NCI-H2196 (cell line): ENCODE data around the gene DIAPH2.

Experiments
- DNase-seq: peaks from one replicate; lab custom pipeline; 2025; ENCODE audit not compliant: unreplicated experiment; lab: John Stamatoyannopoulos, UW

The DIAPH2 gene

GRCh38 chrX:97446298-97446882, 761.7 kb downstream of the DIAPH2 start:
- DNase-seq, result no peak

DNA sequence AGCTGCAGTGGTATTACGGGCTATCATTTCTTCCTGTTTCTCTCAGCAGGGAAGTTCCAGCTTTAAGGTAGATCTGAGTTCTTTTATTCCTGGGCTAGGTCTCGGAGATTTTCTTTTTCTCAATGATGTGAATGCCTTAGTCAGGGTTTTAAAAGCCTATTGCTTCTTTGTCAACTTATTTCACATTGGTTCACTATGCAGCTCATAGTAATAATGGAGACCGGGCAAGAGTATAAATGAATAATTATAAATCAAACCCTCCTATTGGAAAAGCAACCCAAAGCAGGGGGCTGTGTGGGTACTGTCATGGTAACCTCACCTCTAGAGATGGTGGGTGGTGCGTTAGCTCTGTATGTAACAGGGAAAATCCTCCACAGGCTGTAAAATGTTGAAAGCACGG, 762.7 kb downstream of the DIAPH2 start:
- DNase-seq, result no peak

DNA sequence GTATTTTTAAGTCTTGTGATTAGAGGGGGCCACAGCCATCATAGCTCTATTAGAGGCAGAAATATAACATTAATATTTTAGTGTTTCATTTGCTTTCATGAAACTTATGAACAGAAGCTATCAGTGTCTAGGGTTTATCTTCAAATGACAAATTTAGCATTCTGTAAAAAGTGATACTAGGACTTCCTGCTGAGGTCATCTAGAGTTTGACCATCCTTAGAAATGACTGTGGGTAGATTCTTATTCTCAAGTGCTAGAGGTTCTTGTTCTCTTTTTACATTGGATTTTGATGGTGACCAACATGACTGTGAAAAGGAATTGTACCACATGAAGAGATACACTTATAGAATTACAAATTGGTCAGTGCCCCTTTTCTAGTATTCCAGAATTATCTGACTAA, 767.6 kb downstream of the DIAPH2 start:
- DNase-seq, result no peak

DNA sequence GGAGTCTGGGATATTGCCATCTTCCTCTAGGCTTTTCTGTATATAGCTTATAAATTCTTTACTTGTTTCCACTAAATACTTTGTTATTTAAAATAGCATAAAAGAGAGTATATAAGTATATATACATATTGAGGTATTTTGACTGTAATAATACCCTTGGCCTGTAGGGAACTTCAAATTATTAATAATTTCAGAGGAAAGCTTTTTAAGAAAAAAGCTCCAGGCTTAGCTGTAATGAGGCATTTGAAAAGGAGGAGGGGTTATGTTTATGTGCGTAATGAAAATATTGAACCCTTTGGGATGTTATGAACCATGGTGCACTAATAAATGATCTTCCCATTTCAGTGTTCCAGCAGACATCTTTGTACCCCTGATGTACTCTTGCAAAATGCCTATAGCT, 777.1 kb downstream of the DIAPH2 start:
- DNase-seq, result no peak

GRCh38 chrX:97471071-97471470, 786.4 kb downstream of the DIAPH2 start:
- no peak for DNase-seq

DNA sequence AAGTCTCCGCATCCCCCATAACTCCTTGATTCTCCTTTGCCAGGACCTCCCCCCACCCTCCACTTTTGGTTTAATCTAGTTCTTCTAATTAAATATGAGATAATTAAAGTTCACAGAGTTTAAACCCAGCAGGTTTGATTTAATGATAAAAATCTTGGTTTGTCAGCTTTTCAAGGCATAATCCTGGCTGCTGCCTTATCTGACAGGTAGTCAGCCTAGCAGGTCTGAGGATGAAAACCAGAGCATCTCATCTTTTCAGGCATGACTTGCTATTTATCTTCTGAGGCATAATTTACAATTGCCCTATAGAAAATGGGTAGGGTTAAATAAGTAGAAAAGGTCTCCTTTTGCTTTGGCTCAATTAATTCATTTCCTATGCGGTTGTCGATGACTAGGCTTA, 790.3 kb downstream of the DIAPH2 start:
- no peak for DNase-seq

- no peak for DNase-seq
Measured at GRCh38 chrX:97479106-97479890, 794.7 kb downstream of the DIAPH2 start.

GRCh38 chrX:97481228-97481627, 796.6 kb downstream of the DIAPH2 start:
- DNase-seq, result no peak

- no peak for DNase-seq
Measured at GRCh38 chrX:97482666-97483300, 798.1 kb downstream of the DIAPH2 start.

- no peak for DNase-seq
Measured at GRCh38 chrX:97490656-97491055, 806.0 kb downstream of the DIAPH2 start.

DNA sequence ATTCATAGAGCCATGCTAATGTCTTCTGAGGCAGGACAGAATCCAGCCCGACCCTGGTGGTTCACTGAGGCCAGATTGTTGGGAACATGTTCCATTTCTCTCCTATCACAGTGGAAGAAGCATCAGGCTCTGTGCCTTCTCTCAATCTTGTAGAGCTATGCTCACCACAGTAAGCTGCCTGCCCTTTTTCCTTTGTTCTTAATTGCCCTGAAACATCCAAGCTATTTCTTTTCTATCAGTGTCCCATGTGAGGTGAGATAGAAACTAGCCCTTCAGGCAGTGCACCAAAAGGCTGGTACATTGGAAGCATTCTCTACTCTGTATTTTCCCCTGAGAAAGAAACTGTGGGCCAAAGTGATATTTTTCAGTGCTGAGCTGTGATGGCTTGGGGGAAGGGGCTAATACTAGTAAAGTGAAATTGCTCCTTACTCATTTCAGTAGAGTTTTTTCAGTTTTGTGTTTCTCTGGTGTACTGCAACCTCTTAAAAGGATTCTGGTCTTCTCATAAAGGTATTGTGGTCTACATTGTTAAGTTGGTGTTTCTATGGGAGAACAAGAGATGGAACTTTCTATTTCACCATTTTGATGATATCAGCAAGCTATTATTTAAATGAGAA, 810.2 kb downstream of the DIAPH2 start:
- no peak for DNase-seq

- DNase-seq, result no peak
Measured at GRCh38 chrX:97498093-97498492, 813.5 kb downstream of the DIAPH2 start.

DNA sequence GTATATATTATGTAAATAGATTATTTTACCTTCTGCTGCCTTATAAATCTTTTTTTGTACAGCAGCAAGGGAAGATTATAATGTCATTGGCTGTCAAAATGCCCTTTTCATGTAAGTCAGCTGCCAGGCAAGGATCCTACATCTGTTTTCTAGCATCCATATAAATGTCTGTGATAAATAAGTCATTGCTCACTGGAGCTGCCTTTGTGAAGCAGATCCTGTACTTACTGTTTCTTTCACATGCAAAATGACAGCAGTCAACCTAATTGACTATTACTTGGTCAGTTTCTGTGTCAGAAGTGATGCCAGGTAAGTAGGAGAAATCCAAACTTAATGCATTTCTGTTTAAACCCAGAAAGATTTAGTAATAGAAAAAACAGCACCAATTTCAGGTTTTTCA, 819.8 kb downstream of the DIAPH2 start:
- no peak for DNase-seq

- no peak for DNase-seq
Measured at GRCh38 chrX:97517763-97518162, 833.1 kb downstream of the DIAPH2 start.

DNA sequence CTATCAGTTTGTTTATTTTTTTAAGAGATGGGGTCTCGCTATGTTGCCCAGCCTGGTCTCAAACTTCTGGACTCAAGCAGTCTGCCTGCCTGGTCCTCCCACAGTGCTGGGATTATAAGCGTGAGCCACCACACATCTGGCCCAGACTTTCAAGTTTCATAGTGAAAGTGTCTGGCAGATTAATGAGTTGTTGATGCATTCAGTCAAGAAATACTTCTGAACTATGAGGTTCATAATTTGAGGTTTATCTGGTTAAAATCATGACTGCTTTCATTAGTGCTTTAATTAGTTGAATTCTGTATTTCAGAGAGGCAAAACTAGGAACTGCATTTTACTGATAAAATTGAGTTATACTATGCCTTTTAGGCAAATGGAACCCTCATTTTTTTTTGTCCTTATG, 837.7 kb downstream of the DIAPH2 start:
- no peak for DNase-seq

DNA sequence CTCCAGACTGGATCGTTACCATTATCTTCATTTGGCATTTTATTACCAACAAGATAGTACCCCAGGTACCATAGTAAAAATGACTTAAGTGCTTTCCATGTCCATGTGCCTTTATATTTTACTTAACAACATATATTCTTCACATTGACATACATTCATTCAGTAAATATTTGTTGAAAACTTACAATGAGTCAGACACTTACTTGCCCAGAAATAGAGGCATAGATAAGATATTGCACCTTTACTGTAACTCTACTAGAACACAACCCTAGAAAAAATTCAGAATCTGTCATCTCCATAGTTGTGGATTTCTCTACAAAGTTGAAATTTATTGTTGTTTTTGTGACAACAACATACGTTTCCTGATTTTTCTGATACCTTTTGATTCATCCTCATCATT, 839.7 kb downstream of the DIAPH2 start:
- DNase-seq, result no peak

DNA sequence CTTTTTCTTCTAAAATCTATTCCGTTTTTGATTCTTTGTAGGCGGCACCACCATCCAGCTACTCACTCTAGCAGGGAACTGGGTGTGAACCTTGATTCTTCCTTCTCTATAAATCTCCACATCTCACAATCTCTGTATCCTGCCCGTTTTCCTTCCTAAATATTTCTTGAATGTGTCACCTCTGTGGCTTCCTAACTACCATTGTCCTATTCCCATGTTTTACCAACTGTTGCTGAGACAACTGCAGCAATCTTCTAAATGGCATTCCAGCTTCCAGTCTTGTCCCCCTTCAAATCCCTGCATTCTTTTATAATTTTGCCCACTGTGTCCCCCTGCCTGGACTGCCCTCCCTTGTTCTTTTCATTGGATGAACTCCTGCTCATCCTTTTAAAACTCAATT, 840.4 kb downstream of the DIAPH2 start:
- no peak for DNase-seq

DNA sequence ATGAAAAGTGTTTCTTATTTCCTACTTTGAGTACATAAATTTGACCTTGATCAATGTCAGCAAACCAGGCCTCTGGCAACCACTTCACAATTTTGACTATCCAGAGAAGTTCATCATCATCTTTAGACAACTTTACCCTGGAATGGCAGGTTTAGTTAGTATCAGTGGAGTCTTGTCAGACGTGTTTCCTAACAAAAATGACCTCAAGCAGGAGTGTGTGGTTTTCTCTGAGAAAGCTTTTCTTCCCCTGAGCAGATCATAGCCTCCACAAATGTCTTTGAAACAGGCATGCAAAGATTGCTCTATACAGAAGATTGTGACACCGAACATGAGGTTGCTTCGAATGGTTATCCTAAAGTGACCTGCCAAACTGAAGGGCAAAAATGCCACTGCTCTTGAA, 841.3 kb downstream of the DIAPH2 start:
- DNase-seq, result no peak

DNA sequence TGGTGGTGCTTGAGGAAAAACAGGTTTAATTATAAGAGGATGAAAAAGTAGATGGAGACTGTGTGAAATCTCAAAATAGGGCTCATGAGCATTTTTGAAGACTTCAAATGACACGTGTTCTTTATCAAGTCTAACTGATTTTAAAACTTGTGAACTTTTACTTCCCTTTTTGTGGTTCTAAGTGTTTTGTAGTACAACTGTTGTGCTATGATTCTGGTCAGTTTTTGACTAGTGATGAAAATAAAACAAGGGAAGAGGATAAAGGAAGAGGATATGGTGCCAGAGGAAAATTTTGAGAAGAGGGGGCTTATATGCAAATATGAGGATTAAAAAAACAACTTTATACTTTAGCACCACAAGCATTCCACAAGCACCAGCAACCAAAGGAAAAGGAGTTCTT, 843.1 kb downstream of the DIAPH2 start:
- DNase-seq, result no peak

- no peak for DNase-seq
Measured at GRCh38 chrX:97529536-97530200, 845.0 kb downstream of the DIAPH2 start.

- no peak for DNase-seq
Measured at GRCh38 chrX:97531825-97532224, 847.2 kb downstream of the DIAPH2 start.
